B cell (primary cell): ENCODE measurements around the gene MARCHF7.

ENCODE experiments used
- CTCF ChIP-seq: fragments of 200-600 bp; IDR thresholded peaks from one replicate; pipeline ENCODE4 v1.8.0; 2022; ENCODE audit warnings: antibody characterized with exemption, mild to moderate bottlenecking
- EZH2 ChIP-seq: IDR thresholded peaks from 2 replicates; pipeline ENCODE4 v1.6.1; 2012; ENCODE audit warnings: borderline replicate concordance, low read depth, mild to moderate bottlenecking, moderate library complexity, low read length; ENCODE audit not compliant: insufficient read depth, poor library complexity, severe bottlenecking

GRCh38 chr2:159742846-159743245 is 30.5 kb downstream of the MARCHF7 start:
- TF ChIP-seq CTCF = no peak
- TF ChIP-seq EZH2 = no peak
